ENCODE measurements around the gene RPS19BP1. TPM values are rescaled to one million over a fixed set of nuclear protein-coding genes. Genes with fewer than 3 reads are reported as not detected.

RPS19BP1 gene
- total RNA-seq, 1 donor from 2014 or later, result 89.9 TPM

GRCh38 chr22:39559456-39560105 lies 27.0 kb upstream of the RPS19BP1 start:
- DNase-seq (ENCODE audit: low read depth), result no peak

DNA sequence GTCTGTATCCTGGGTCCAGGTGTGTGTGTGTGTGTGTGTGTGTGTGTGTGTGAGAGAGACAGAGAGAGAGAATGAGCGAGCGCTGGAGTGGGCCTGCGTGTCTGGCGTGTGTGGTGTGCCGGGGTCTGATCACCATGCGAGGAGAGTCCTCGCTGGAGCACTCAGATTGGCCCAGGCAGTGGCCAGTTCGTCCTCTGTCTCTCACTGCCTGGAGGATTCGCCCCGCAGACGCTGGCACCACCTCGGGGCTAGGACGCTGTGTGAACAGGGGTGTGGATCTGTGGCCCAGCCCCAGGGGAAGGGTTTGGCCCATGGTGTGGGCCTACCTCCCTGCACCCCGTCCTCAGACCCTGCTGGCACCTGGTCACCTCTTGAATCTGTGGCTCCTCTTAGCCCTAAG lies 26.4 kb upstream of the RPS19BP1 start:
- no peak for DNase-seq (ENCODE audit: low read depth)

- no peak for DNase-seq (ENCODE audit: low read depth)
Measured at GRCh38 chr22:39558254-39558727, 25.7 kb upstream of the RPS19BP1 start.

- no peak for DNase-seq (ENCODE audit: low read depth)
Measured at GRCh38 chr22:39556970-39557841, 24.7 kb upstream of the RPS19BP1 start.

DNA sequence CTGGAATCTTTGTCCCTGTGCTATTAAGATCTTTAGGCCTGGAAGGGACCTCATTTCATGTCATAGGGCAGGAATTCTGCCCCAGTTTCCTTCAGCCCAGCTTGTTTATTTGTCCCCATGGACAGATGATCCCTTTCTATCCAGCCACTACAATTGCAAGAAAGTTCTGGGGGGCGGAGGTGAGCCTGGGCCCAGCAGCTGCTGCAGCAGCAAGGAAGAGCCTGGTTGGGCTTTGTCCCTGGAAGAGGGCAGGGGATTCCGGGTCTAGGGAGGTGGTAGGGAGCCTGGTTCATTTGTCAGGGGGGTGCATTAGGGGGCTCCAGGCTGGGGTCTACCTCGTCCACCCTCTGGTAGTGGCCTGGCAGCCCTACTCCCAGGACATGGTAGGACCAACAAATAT lies 21.6 kb upstream of the RPS19BP1 start:
- no peak for DNase-seq (ENCODE audit: low read depth)

- no peak for DNase-seq (ENCODE audit: low read depth)
Measured at GRCh38 chr22:39553429-39553828, 20.9 kb upstream of the RPS19BP1 start.

DNA sequence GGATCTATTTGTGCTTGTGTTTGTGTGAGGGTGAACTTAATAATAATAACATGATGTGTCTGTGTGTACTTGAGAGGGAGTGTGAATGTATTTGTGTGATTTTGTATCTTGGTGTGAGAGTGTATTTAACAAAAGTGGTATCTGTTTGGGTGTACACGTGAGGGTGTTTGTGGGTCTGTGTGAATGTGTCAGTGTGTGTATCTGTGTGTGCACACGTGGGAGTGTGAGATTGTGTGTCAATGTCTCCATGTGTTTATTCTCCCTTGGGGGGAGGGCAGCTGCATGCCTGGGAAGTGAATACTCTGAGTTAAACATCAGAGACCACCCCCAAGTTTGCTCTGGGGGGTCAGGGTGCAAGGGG lies 15.0 kb upstream of the RPS19BP1 start:
- no peak for DNase-seq (ENCODE audit: low read depth)

- peak; percentile 48 for DNase-seq (ENCODE audit: low read depth)
Measured at GRCh38 chr22:39546889-39547586, 14.5 kb upstream of the RPS19BP1 start.

DNA sequence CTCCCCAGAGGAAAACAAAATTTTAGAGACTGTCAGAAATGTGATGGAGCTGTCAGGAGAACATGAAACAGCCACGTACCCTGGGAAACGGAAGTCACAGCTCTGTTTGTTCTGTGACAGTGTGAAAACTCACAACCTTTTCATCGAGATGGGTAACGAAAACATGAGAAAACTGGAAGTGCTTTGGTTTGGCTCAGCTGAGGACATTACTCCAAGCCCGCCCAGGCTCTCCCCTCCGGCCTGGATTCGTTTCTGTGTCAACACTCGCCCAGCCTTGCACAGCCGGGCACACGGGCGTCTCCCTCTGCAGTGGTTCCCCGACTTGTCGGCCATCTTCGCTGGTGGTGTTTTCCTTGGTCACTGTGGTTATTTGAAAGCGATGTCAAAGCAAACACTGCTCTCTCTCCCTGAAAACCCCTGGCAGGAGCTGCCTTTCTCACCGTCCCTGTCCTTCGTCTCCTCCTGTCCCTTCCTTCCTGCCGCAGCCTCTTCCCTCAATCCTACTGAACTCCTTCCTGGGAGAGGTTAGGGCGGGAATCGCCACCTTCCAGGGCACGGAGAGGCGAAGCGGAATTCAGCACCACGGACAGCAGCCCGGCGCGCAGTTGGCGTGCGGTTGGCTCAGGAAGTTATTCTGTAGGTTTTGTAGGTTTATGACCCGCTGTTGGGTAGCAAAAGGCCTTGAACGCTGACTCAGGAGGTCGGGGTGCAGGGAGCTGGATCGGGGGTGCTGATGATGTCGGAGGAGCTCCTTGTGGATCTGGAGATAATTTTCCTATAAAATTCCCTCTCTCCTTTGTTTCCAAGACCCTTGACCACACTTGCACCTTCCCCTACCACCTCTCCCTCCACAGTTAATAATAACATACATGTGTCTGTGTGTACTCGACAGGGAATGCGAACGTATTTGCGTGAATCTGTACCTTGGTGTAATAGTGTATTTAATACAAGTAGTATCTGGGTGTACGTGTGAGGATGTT lies 13.1 kb upstream of the RPS19BP1 start:
- no peak for DNase-seq (ENCODE audit: low read depth)

- DNase-seq (ENCODE audit: low read depth), result no peak
Measured at GRCh38 chr22:39543095-39543494, 10.5 kb upstream of the RPS19BP1 start.

DNA sequence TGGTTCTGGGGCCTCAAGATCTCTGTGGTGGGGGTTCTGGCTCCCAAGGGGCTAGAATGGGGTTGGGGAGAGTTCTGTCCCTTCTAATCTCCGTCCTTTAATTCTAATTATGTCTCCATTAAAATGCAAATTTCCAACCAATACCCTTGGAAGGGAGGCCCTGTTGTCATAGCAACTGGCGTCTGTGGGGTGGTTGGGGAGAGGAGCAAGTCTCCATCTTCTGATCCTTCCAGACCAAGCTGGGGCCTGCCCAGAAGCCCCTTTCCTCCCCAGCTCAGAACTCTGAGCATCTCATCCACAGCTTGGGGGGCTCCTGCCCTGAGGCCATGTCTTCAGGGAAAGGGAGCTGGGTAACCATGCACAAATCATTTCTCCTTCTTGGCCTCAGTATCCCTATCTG lies 5.4 kb upstream of the RPS19BP1 start:
- DNase-seq (ENCODE audit: low read depth), result no peak

GRCh38 chr22:39536711-39537110 lies 4.2 kb upstream of the RPS19BP1 start:
- DNase-seq (ENCODE audit: low read depth), result no peak

- DNase-seq (ENCODE audit: low read depth), result no peak
Measured at GRCh38 chr22:39535831-39536449, 3.4 kb upstream of the RPS19BP1 start.

DNA sequence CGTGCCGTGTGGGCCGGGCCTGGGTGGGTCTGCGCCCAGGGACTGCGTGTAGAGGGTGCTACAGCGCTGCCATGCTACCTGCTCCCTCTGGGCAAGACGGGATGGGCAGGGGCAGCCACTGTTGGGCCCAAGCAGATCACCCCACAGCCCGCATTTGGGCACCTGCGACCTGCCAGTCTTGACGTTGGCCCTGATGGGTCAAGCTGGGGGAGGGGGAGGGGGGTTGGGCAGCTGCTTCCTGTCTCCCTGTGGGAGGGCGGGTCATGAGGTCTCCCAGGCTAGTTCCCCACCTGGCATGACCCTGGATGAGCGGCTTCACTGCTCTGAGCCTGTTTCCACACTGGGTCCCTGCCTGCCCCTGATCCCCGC lies 2.8 kb upstream of the RPS19BP1 start:
- DNase-seq (ENCODE audit: low read depth), result no peak

DNA sequence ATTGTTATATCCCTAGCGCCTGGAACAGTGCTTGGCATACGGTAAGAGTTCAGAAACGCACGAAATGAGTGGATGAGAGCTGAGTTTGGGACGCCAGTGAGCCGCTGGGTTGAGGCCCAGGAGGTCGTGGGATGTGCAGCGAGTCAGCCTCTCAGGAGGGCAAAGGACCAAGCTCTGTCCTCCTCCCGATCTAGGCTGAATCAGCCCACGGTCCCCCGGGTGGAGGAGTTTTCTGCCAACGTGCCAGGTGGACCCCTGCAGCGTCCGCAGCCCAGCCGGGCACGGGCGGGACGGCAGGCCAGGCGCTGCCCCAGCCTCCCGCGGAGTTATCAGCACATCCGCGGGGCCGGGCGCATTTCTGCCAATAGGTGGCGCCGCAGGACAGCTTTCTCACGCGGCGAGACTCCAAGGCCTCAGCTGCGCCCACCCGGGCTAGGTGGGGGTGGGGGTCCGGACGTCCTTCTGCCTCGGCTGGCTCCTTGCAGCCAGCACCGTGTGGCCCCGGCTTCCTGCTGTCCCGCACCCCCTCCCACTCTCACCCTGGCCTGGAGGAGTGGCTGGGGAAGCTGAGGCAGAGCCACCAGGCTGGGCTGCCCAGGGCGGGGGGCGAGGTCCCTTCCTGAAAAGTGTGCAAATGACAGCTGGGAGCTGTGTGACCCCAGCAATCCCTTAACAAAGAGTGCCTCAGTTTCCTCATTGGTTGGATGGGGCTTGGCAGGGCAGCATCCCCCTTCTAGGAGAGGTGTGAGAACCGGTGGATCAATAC lies 2.2 kb upstream of the RPS19BP1 start:
- DNase-seq (ENCODE audit: low read depth), result peak; percentile 76

DNA sequence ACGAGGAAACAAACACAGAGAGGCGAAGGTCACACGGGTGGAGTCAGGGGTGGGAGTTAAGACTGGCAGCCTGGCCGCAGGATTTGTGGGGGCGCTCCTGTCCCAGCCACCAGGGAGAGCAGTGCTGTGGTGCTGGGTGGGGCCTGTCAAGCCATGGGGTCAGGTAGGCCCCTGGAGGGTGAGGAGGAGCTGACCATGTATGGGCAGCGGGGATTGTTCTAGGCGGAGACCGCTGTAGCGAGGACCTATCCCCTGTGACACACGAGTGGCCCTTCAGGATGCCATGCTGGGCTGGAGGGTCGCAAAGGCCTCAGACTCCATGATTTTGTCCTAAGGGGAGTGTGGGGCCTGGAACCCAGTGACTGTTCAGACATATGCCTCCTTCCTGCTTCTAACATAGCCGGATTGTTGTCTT lies 1.6 kb upstream of the RPS19BP1 start:
- no peak for DNase-seq (ENCODE audit: low read depth)

DNA sequence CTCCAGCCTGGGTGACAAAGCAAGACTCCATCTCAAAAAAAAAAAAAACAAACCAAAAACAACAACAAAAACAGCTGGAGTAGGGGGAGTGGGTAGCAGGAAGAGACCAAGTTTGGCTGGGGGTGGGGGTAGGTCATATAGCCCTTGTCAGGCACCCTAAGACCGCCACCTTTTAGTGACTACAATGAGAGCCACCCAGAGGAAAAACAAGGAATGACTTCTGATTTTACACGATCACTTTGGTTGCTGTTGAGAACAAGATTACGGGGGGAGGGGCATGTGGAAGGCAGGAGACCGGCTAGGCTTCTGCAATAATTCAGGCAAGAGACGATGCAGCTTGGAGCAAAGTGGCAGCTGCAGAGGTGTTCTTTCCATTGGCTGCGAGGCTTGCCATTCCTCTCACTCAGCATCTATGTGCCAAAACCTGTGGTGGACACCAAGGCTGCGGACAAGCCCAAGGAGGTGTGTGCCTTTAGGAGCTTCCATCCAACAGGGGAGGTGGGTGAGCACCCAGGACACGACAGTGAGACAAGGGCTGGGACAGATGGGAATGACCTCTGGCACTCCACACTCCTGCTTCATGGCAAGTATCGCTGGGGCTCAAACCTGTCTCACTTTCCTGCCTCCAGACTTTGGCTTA lies 1.7 kb downstream of the RPS19BP1 start:
- DNase-seq (ENCODE audit: low read depth), result no peak

- no peak for DNase-seq (ENCODE audit: low read depth)
Measured at GRCh38 chr22:39530116-39530515, 2.4 kb downstream of the RPS19BP1 start.

DNA sequence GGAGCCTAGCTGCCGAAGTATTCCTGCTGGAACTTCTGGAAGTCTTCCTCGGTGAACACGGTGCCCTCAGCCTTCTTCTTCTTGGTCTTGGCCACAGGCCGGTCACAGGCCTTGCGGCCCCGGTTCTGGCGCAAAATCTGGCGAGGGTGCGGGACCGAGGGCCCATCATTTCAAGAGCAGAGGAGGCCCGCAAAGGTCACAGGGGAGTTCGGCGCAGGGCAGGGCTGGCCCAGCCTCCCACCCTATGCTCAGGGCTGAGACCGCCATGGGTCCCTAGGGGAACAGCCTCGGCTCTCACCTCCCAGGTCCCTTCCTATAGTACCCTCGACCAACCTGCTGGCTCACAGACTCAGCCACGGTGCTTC lies 3.1 kb downstream of the RPS19BP1 start:
- no peak for DNase-seq (ENCODE audit: low read depth)
